Common myeloid progenitor, CD34-positive (primary cell): Measurements from ENCODE around the gene CCDC167.
A peak's percentile ranks its signal among the peaks of the same experiment; 100 is the strongest.

ENCODE experiments used
- CTCF ChIA-PET: fragments of 350-600 bp; sonication (Branson Sonifier 250); formaldehyde crosslinking; loops from one replicate; lab custom pipeline; 2021; ENCODE audit warnings: antibody characterized with exemption; lab: Charles Lee
- POLR2A ChIA-PET: fragments of 350-600 bp; sonication (Branson Sonifier 250); formaldehyde crosslinking; loops from one replicate; lab custom pipeline; 2021; ENCODE audit warnings: antibody characterized with exemption; lab: Charles Lee
- DNase-seq, 3 donors: peaks; one replicate each; pipeline versions ENCODE4 v3.0.0 to v3.0.0-alpha.2; 2013
- H3K27ac ChIP-seq, 2 experiments: 1 replicate in 1 of 2; 2 replicates in 1 of 2; pipeline ENCODE4 v1.7.0; 2013; ENCODE audit warnings: inconsistent platforms in 2 of 2, low read length in 2 of 2, mild to moderate bottlenecking in 2 of 2, low read depth in 1 of 2, moderate library complexity in 1 of 2; ENCODE audit not compliant: severe bottlenecking in 2 of 2, insufficient read depth in 1 of 2, poor library complexity in 1 of 2
- H3K27me3 ChIP-seq, 5 experiments: replicated peaks in 2 of 5; 1 replicate in 3 of 5; 2 replicates in 2 of 5; pipeline versions ENCODE4 v1.6.1 to v1.7.0; 2013; ENCODE audit warnings: low read length in 4 of 5, mild to moderate bottlenecking in 2 of 5, moderate library complexity in 2 of 5, inconsistent platforms in 1 of 5; ENCODE audit not compliant: insufficient read depth in 5 of 5, control insufficient read depth in 4 of 5
- H3K36me3 ChIP-seq, 4 experiments: 1 replicate in 2 of 4; 2 replicates in 2 of 4; pipeline versions ENCODE4 v1.6.1 to v1.7.0; 2013; ENCODE audit warnings: low read length in 3 of 4, control low read depth in 1 of 4, mild to moderate bottlenecking in 1 of 4; ENCODE audit not compliant: control insufficient read depth in 4 of 4, insufficient read depth in 4 of 4
- H3K4me1 ChIP-seq, 4 experiments: 1 replicate in 3 of 4; 2 replicates in 1 of 4; pipeline versions ENCODE4 v1.6.1 to v1.7.1; 2013; ENCODE audit warnings: low read length in 3 of 4, mild to moderate bottlenecking in 3 of 4, control low read depth in 1 of 4, inconsistent platforms in 1 of 4, moderate library complexity in 1 of 4; ENCODE audit not compliant: control insufficient read depth in 4 of 4, insufficient read depth in 4 of 4; ENCODE audit errors: control extremely low read depth in 1 of 4
- H3K4me3 ChIP-seq, 7 experiments: 1 replicate in 4 of 7; 2 replicates in 3 of 7; pipeline versions ENCODE4 v1.5.1 to v1.7.0; 2013; ENCODE audit warnings: mild to moderate bottlenecking in 7 of 7, low read length in 6 of 7, moderate library complexity in 6 of 7, inconsistent platforms in 2 of 7, low read depth in 2 of 7, control low read depth in 1 of 7; ENCODE audit not compliant: insufficient read depth in 4 of 7, control insufficient read depth in 1 of 7; ENCODE audit errors: extremely low read depth in 1 of 7
- H3K9me3 ChIP-seq, 5 experiments: 1 replicate in 4 of 5; 2 replicates in 1 of 5; pipeline versions ENCODE4 v1.6.1 to v1.7.1; 2013; ENCODE audit warnings: low read length in 4 of 5, mild to moderate bottlenecking in 2 of 5, inconsistent platforms in 1 of 5, low read depth in 1 of 5, moderate library complexity in 1 of 5; ENCODE audit not compliant: control insufficient read depth in 4 of 5, insufficient read depth in 2 of 5; ENCODE audit errors: control extremely low read depth in 1 of 5
- WGBS: methylation state at CpG from one replicate; pipeline ENCODE4 v1.1.5; 2013; ENCODE audit not compliant: insufficient coverage; 5-methylcytosine and 5-hydroxymethylcytosine counted together

The CCDC167 gene

DNA sequence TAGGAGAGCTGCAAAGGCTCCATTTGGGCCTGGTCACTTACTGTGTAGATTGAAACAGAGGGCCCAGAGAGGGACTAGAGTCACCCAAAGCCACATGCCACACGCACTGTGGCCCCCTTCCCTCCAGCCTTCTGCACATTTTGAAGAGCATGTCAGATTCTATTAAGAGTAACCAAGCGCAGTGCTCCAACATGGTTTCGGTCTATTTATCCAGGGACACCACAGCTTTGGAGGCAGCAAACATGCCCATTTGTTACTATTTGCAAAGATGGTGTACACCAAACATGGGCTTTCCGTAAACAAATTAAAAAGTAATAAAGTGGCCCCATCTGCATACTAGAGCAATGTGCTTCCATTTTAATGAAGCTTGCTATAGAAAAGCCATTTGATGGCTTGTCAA, 43.7 kb upstream of the CCDC167 start:
- ChIA-PET CTCF (interaction anchor here (1.3 kb wide), 1 partner anchor 19 kb away, joined by 4 read pairs; no protein-coding TSS in a partner anchor), POLR2A (no interaction called here)

GRCh38 chr6:37541346-37541745, 41.7 kb upstream of the CCDC167 start:
- Histone ChIP-seq H3K4me3 (no peak overlapping the region), H3K27me3 (peaks cover 0 to 24% (median 14%) of the 10 kb centered on the region in 5 experiments), H3K9me3 (no peaks in the 10 kb centered on the region), H3K36me3 (no peaks in the 10 kb centered on the region), H3K4me1 (peaks cover 0 to 17% (median 8%) of the 10 kb centered on the region in 4 experiments), H3K27ac (no peak overlapping the region)
- CTCF ChIA-PET, result interaction anchor here (0.6 kb wide), 1 partner anchor 211 kb away, joined by 3 read pairs; no protein-coding TSS in a partner anchor
- no peak for DNase-seq
- 95% methylated on average over 3 of the region's 4 CpGs for WGBS
- POLR2A ChIA-PET, result no interaction called here

More for the DNA sequence above, 43.7 kb upstream of the CCDC167 start:
- Histone ChIP-seq H3K9me3 (no peaks in the 10 kb centered on the region), H3K27me3 (peaks cover 0 to 10% (median 1%) of the 10 kb centered on the region in 5 experiments), H3K27ac (no peak overlapping the region), H3K4me3 (no peak overlapping the region), H3K4me1 (peaks cover 0 to 20% (median 11%) of the 10 kb centered on the region in 4 experiments), H3K36me3 (no peaks in the 10 kb centered on the region)
- WGBS, result 73% methylated on average over 4 of the region's 4 CpGs
- DNase-seq, result no peak

DNA sequence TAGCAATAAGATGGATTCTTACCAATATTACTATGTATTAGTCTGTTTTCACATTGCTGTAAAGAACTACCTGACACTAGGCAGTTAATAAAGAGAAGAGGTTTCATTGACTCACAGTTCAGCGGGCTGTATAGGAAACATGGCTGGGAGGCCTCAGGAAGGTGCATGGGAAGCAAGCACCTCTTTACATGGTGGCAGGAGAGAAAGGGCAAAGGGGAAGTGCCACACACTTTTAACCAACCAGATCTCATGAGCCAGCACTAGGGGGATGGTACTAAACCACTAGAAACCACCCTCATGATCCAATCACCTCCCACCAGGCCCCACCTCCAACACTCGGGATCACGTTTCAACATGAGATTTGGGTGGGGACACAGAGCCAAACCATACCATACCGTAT, 40.7 kb upstream of the CCDC167 start:
- Histone ChIP-seq H3K27ac (no peak overlapping the region), H3K9me3 (no peaks in the 10 kb centered on the region), H3K36me3 (no peaks in the 10 kb centered on the region), H3K4me3 (no peak overlapping the region), H3K27me3 (peaks cover 0 to 34% (median 23%) of the 10 kb centered on the region in 5 experiments), H3K4me1 (peaks cover 0 to 27% (median 17%) of the 10 kb centered on the region in 4 experiments)
- WGBS, result 0% methylated on average over 1 of the region's 4 CpGs
- peak in 2 of 3 donors; percentile 36 to 42 for DNase-seq
- POLR2A ChIA-PET, result no interaction called here
- CTCF ChIA-PET, result no interaction called here

GRCh38 chr6:37540029-37540352, 40.3 kb upstream of the CCDC167 start:
- Histone ChIP-seq H3K9me3 (no peaks in the 10 kb centered on the region), H3K36me3 (no peaks in the 10 kb centered on the region), H3K27me3 (peaks cover 0 to 38% (median 27%) of the 10 kb centered on the region in 5 experiments), H3K4me1 (peaks cover 0 to 29% (median 17%) of the 10 kb centered on the region in 4 experiments), H3K4me3 (no peak overlapping the region), H3K27ac (no peak overlapping the region)
- POLR2A ChIA-PET, result interaction anchor here (0.6 kb wide), 1 partner anchor 165 kb away, joined by 3 read pairs; no protein-coding TSS in a partner anchor
- no CpG with 5 or more reads among the region's 4 CpGs for WGBS
- CTCF ChIA-PET, result interaction anchor here (0.8 kb wide), 1 partner anchor 59 kb away, joined by 3 read pairs; no protein-coding TSS in a partner anchor
- DNase-seq, result no peak

DNA sequence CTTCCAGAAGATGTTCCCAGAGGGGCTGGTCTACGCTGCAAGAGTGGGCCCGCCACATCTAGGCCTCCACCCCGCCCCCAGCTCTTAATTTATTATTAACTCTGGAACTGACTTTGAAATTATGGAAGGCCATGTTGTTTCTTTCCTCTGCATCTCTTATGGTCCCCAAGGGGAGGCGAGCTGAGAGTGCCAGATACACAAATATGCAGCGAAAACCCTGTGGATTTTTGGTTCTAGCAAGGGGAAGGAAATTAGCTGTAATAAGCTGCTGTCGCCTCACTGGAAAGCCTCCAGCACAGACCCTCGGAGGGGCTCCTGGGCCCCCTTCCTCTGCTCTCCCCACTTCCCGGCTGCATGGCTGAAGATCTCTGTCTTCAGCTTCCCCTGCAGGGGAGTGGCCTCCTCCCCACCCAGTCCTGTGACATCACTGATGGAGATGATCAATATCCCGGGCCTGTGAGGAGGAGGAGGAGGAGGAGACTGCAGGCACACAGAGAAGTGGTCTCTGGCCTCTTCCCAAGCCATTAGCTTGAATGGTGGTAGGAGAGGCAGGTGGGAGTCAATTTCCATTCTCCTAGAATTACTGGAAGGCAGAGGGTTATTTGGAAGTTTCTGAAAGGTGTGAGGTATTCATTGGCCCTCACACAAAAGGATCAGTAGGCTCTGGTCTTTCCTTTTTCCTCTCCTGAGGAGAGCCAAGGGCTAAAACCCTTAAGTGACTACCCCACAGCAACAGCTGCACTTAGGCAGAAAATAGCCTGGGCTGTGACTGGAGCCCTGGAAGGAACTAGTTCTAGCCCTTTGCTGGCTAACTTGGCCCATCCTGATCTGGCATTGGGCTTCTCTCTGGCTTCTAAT, 39.7 kb upstream of the CCDC167 start:
- peaks cover 2 to 44% (median 30%) of the 10 kb centered on the region in 5 experiments for H3K27me3 ChIP-seq
- POLR2A ChIA-PET, result interaction anchor here (0.6 to 1.0 kb wide), 2 partner anchors 10 to 164 kb away, joined by 3 read pairs; no protein-coding TSS in a partner anchor
- 43% methylated on average over 5 of the region's 9 CpGs for WGBS
- H3K36me3 ChIP-seq, result no peaks in the 10 kb centered on the region
- CTCF ChIA-PET, result interaction anchor here (0.7 to 4.8 kb wide), 9 partner anchors 8 to 145 kb away, joined by 3 to 25 read pairs (median 4); no protein-coding TSS in a partner anchor
- H3K4me1 ChIP-seq, result peaks cover 0 to 29% (median 17%) of the 10 kb centered on the region in 4 experiments
- no peak overlapping the region for H3K4me3 ChIP-seq
- H3K9me3 ChIP-seq, result no peaks in the 10 kb centered on the region
- no peak overlapping the region for H3K27ac ChIP-seq
- no peak for DNase-seq

GRCh38 chr6:37538107-37538506, 38.4 kb upstream of the CCDC167 start:
- Histone ChIP-seq H3K27ac (no peak overlapping the region), H3K4me1 (peaks cover 0 to 29% (median 17%) of the 10 kb centered on the region in 4 experiments), H3K9me3 (no peaks in the 10 kb centered on the region), H3K36me3 (no peaks in the 10 kb centered on the region), H3K27me3 (peaks cover 2 to 57% (median 34%) of the 10 kb centered on the region in 5 experiments), H3K4me3 (no peak overlapping the region)
- no peak for DNase-seq
- ChIA-PET CTCF (interaction anchor here (0.8 to 4.8 kb wide), 12 partner anchors 10 to 146 kb away, joined by 3 to 25 read pairs (median 4); no protein-coding TSS in a partner anchor), POLR2A (no interaction called here)
- WGBS, result 100% methylated on average over 1 of the region's 6 CpGs
